Measurements from ENCODE around the gene C16orf96. TPM values are rescaled to one million over a fixed set of nuclear protein-coding genes. Genes with fewer than 3 reads are reported as not detected.

The C16orf96 gene
- total and polyA plus RNA-seq, 2 of the 13 experiments (the other 11 are each of a cell fraction or from before 2014, with no cell fraction given), result 0.03 TPM; not detected in 1

DNA sequence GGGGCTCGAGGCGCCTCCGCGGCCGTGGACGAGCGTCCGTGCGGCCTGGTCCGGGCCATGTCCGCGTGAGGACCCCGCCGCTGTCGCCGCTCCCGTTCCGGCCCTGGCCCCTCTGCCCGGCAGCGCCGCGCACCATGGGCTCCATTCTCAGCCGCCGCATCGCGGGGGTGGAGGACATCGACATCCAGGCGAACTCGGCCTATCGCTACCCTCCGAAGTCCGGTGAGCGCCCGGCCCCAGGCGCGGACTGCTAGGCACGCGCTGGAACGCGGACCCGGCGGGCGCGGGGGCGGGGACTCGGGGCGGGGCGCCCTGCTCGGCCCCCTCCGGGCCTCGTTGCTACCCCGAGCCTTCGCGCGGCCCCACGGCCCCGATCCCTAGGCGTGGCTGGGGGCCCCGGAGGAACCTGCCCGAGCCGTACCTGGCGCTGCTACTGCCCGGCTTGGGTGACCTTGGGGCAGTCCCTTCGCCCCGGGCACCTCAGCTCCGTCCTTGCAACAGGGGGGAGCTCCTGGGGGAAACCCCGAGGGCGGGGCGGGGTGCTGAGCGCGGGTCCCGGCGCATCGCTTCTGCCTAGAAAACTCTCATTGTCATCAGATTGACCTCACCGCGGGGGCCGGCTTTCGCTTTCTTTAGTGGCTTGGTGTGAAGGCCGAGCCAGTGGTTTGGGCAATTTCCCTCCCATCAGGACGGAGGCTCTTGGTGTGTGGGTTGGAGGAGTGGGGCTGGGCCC, 68.9 kb downstream of the C16orf96 start (continued):
- TF ChIP-seq GFI1 (CRISPR knock-in tag; IDR thresholded peaks at IDR 0.05; ENCODE audit: borderline replicate concordance), result 0 out of 2 replicates have a peak, but pooled peaks have one; percentile 39
- TF ChIP-seq, protein P1, sequence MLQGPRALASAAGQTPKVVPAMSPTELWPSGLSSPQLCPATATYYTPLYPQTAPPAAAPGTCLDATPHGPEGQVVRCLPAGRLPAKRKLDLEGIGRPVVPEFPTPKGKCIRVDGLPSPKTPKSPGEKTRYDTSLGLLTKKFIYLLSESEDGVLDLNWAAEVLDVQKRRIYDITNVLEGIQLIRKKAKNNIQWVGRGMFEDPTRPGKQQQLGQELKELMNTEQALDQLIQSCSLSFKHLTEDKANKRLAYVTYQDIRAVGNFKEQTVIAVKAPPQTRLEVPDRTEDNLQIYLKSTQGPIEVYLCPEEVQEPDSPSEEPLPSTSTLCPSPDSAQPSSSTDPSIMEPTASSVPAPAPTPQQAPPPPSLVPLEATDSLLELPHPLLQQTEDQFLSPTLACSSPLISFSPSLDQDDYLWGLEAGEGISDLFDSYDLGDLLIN (CRISPR knock-in tag; IDR thresholded peaks at IDR 0.05; ENCODE audit: borderline replicate concordance), result no peak
- TF ChIP-seq ZBTB38 (CRISPR knock-in tag; IDR thresholded peaks at IDR 0.05), result no peak; the same call in 1 of the 2 replicates
- peak; percentile 75; the same call in 1 of the 2 replicates for TF ChIP-seq MEIS2 (CRISPR knock-in tag; IDR thresholded peaks at IDR 0.05)
- TF ChIP-seq SATB2 (CRISPR knock-in tag; IDR thresholded peaks at IDR 0.05), result 0 out of 2 replicates have a peak, but pooled peaks have one; percentile 7
- no peak for TF ChIP-seq IKZF4 (CRISPR knock-in tag; IDR thresholded peaks at IDR 0.05; ENCODE audit: borderline replicate concordance, low read depth, not compliant biosample characterization)
- TF ChIP-seq, protein P2, sequence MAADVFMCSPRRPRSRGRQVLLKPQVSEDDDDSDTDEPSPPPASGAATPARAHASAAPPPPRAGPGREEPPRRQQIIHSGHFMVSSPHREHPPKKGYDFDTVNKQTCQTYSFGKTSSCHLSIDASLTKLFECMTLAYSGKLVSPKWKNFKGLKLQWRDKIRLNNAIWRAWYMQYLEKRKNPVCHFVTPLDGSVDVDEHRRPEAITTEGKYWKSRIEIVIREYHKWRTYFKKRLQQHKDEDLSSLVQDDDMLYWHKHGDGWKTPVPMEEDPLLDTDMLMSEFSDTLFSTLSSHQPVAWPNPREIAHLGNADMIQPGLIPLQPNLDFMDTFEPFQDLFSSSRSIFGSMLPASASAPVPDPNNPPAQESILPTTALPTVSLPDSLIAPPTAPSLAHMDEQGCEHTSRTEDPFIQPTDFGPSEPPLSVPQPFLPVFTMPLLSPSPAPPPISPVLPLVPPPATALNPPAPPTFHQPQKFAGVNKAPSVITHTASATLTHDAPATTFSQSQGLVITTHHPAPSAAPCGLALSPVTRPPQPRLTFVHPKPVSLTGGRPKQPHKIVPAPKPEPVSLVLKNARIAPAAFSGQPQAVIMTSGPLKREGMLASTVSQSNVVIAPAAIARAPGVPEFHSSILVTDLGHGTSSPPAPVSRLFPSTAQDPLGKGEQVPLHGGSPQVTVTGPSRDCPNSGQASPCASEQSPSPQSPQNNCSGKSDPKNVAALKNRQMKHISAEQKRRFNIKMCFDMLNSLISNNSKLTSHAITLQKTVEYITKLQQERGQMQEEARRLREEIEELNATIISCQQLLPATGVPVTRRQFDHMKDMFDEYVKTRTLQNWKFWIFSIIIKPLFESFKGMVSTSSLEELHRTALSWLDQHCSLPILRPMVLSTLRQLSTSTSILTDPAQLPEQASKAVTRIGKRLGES (CRISPR knock-in tag; IDR thresholded peaks at IDR 0.05; ENCODE audit: borderline replicate concordance), result peak; percentile 45; the same call in 1 of the 2 replicates
- TF ChIP-seq KLF16 (CRISPR knock-in tag; IDR thresholded peaks at IDR 0.05), result no peak; a peak in 1 of 4 replicates
- TF ChIP-seq BRD4 (CRISPR knock-in tag; IDR thresholded peaks at IDR 0.05), result peak; percentile 81
- 0 out of 2 replicates have a peak, but pooled peaks have one; percentile 33 for TF ChIP-seq SPEN (CRISPR knock-in tag; IDR thresholded peaks at IDR 0.05; ENCODE audit: low read depth)
- TF ChIP-seq MLLT10 (CRISPR knock-in tag; IDR thresholded peaks at IDR 0.05), result no peak
- no peak for TF ChIP-seq BCLAF1 (IDR thresholded peaks at IDR 0.05)
- TF ChIP-seq ZNF687 (CRISPR knock-in tag; IDR thresholded peaks at IDR 0.05), result peak; percentile 70
- no peak for TF ChIP-seq ZMYM2 (CRISPR knock-in tag; IDR thresholded peaks at IDR 0.05)
- peak; percentile 61; the same call in 1 of the 2 replicates for TF ChIP-seq GABPB1 (CRISPR knock-in tag; IDR thresholded peaks at IDR 0.05)
- peak; percentile 52; the same call in 1 of the 2 replicates for TF ChIP-seq ZSCAN31 (CRISPR knock-in tag; IDR thresholded peaks at IDR 0.05; ENCODE audit: low read depth)
- TF ChIP-seq SIN3A (IDR thresholded peaks at IDR 0.05; ENCODE audit: borderline replicate concordance, low read depth, low read length), result peak; percentile 84; the same call in 1 of the 2 replicates

Measured in HepG2 (cell line).